K562 (cell line): ENCODE results near the gene MBP. TPM values are rescaled to one million over a fixed set of nuclear protein-coding genes. Genes with fewer than 3 reads are reported as not detected.

Experiments used
- ATAC-seq: fragments of 200-7000 bp; cut with Tn5 transposase; 3 replicates; pipeline ENCODE4 v1.9.1; 2020; ENCODE audit warnings: moderate library complexity
- BruUV-seq: library from RNA; stranded (reverse); fragments of 400-500 nt; replicated peaks from 2 replicates; lab custom pipeline; 2021; lab: Mats Ljungman, UMichigan
- CTCF ChIA-PET: fragments of 300-600 bp; formaldehyde crosslinking; extraction: SDS; loops from one replicate; lab custom pipeline; 2021; ENCODE audit warnings: low intra/inter-chr PET ratio; lab: Yijun Ruan, JAX
- POLR2A ChIA-PET: fragments of 300-600, 350-650 bp; sonication (Branson Sonifier 250); formaldehyde crosslinking; extraction: SDS; loops from one replicate; lab custom pipeline; 2021; ENCODE audit warnings: antibody characterized with exemption, inconsistent platforms; lab: Yijun Ruan, JAX
- DNase-seq, 4 experiments: peaks; one replicate each; pipeline versions ENCODE4 v3.0.0 to v3.0.0-alpha.2; 2011 to 2018; ENCODE audit warnings: low spot score in 3 of 4, mixed read lengths in 3 of 4; ENCODE audit errors: extremely low read depth in 1 of 4
- FAIRE-seq: peaks from 2 replicates; lab custom pipeline; 2011; peaks lifted over from hg19 to GRCh38; lab: Jason Lieb, UNC
- H2AFZ ChIP-seq: 2 replicates; pipeline ENCODE4 v1.6.0; 2011; ENCODE audit warnings: low read depth, low read length, control low read depth, inconsistent platforms
- H3K27ac ChIP-seq: fragments of 200-600 bp; 3 replicates; pipeline ENCODE4 v1.8.0; 2011; ENCODE audit warnings: low read depth, mild to moderate bottlenecking, control low read depth, inconsistent platforms, low read length, moderate library complexity, mixed read lengths; ENCODE audit errors: extremely low read depth
- H3K27me3 ChIP-seq, 2 experiments: fragments of 300-600 bp in 1 of 2; 2 replicates in 1 of 2; 3 replicates in 1 of 2; pipeline versions ENCODE4 v1.6.0 to v1.8.0; 2011; ENCODE audit warnings: inconsistent platforms in 2 of 2, low read length in 2 of 2, mild to moderate bottlenecking in 1 of 2, mixed read lengths in 1 of 2, moderate library complexity in 1 of 2; ENCODE audit not compliant: control insufficient read depth in 2 of 2, insufficient read depth in 2 of 2
- H3K36me3 ChIP-seq: fragments of 300-600 bp; 3 replicates; pipeline ENCODE4 v1.8.0; 2011; ENCODE audit warnings: mild to moderate bottlenecking, low read length, inconsistent platforms; ENCODE audit not compliant: control insufficient read depth, insufficient read depth
- H3K4me1 ChIP-seq, 2 experiments: fragments of 200-600 bp in 1 of 2; replicated peaks in 1 of 2; 2 replicates in 1 of 2; 3 replicates in 1 of 2; pipeline versions ENCODE4 v1.5.1 to v1.8.0; 2011; ENCODE audit warnings: inconsistent platforms in 2 of 2, low read length in 2 of 2, mild to moderate bottlenecking in 1 of 2, mixed read lengths in 1 of 2, moderate library complexity in 1 of 2; ENCODE audit not compliant: control insufficient read depth in 2 of 2, insufficient read depth in 2 of 2
- H3K4me2 ChIP-seq: 2 replicates; pipeline ENCODE4 v1.6.1; 2011; ENCODE audit warnings: low read length, control low read depth, inconsistent platforms, mixed read lengths; ENCODE audit not compliant: insufficient read depth
- H3K4me3 ChIP-seq: fragments of 200-600 bp; sonication (generic), shearing (Covaris generic); 2 replicates; pipeline ENCODE4 v1.5.1; 2016; ENCODE audit warnings: control low read depth, inconsistent platforms
- H3K79me2 ChIP-seq: fragments of 200-600 bp; 3 replicates; pipeline ENCODE4 v1.8.0; 2011; ENCODE audit warnings: low read length, inconsistent platforms; ENCODE audit not compliant: control insufficient read depth, insufficient read depth
- H3K9ac ChIP-seq, 2 experiments: 2 replicates each; pipeline versions ENCODE4 v1.6.0 to v1.6.1; 2011; ENCODE audit warnings: low read depth in 2 of 2, low read length in 2 of 2, control low read depth in 1 of 2, inconsistent platforms in 1 of 2, mild to moderate bottlenecking in 1 of 2, mixed read lengths in 1 of 2; ENCODE audit not compliant: insufficient read depth in 1 of 2
- H3K9me1 ChIP-seq: one replicate; pipeline ENCODE4 v1.6.0; 2011; ENCODE audit warnings: inconsistent platforms, mild to moderate bottlenecking, low read length, moderate library complexity; ENCODE audit not compliant: control insufficient read depth, insufficient read depth
- H3K9me3 ChIP-seq: replicated peaks from 2 replicates; pipeline ENCODE4 v1.5.1; 2011; ENCODE audit warnings: low read depth, low read length, inconsistent platforms; ENCODE audit not compliant: control insufficient read depth, insufficient read depth
- H4K20me1 ChIP-seq: replicated peaks from 2 replicates; pipeline ENCODE4 v1.6.1; 2011; ENCODE audit warnings: low read length, inconsistent platforms, mixed read lengths; ENCODE audit not compliant: control insufficient read depth, insufficient read depth
- ARNT ChIP-seq, 2 experiments: fragments of 450-650 bp; IDR thresholded peaks; 2 replicates each; pipeline ENCODE4 v1.6.1; 2016; ENCODE audit warnings: mild to moderate bottlenecking in 1 of 2
- CBFA2T2 ChIP-seq: fragments of 450-650 bp; conservative IDR thresholded peaks from 2 replicates; pipeline ENCODE4 v1.6.1; 2017; ENCODE audit warnings: mild to moderate bottlenecking
- ETV1 ChIP-seq: fragments of 450-650 bp; conservative IDR thresholded peaks from 2 replicates; pipeline ENCODE4 v1.6.1; 2016; ENCODE audit warnings: missing genetic modification characterization, control low read depth, low read depth, missing compliant biosample characterization
- MCM7 ChIP-seq, 2 experiments: fragments of 450-650 bp; IDR thresholded peaks; 2 replicates each; pipeline ENCODE4 v1.6.1; 2016 to 2018
- MEF2A ChIP-seq: IDR thresholded peaks from 2 replicates; pipeline ENCODE4 v1.6.1; 2011; ENCODE audit warnings: low read depth, mild to moderate bottlenecking, low read length, moderate library complexity; ENCODE audit not compliant: control insufficient read depth
- NFATC3 ChIP-seq: fragments of 450-650 bp; IDR thresholded peaks from 2 replicates; pipeline ENCODE4 v1.6.1; 2017; ENCODE audit warnings: mild to moderate bottlenecking
- WGBS: fragments of 100-300 bp; shearing (Covaris generic); methylation state at CpG from one replicate; pipeline ENCODE4 v1.1.6; 2016; ENCODE audit warnings: low coverage, mixed read lengths; ENCODE audit not compliant: insufficient coverage; ENCODE audit errors: missing lambda C conversion rate; 5-methylcytosine and 5-hydroxymethylcytosine counted together
- in situ Hi-C: fragments of 300-500 bp; cut with MboI; formaldehyde crosslinking; loops from 4 replicates; pipeline ENCODE4 v1.15.0; 2018; ENCODE audit warnings: inconsistent platforms, mixed read lengths
- intact Hi-C: fragments of 100-400 bp; cut with micrococcal nuclease; formaldehyde crosslinking; loops from 2 replicates; pipeline ENCODE4 v1.14.2; 2022
- polyA plus RNA-seq, 8 experiments: library from polyadenylated mRNA; depleted of rRNA in 4 of 8; stranded (reverse) in 5 of 8; unstranded in 3 of 8; fragments of >200 nt; fragmentation: Nextera tagmentation in 2 of 8; fragmentation: Illumina TruSeq in 1 of 8; extraction: Ambion mirVana in 2 of 8; extraction: Trizol in 1 of 8; gene quantifications; 2 replicates each; pipeline versions ENCODE4 v1.2.1 to v1.2.3, GENCODE V29; 2011 to 2014; ENCODE audit warnings: inconsistent platforms in 1 of 8, missing spikeins in 1 of 8
- total RNA-seq, 7 experiments: library from RNA; depleted of rRNA in 6 of 7; stranded (reverse); fragments of >200 nt in 6 of 7; fragmentation: Illumina TruSeq in 2 of 7; extraction: Trizol in 2 of 7; gene quantifications; 2 replicates each; pipeline versions ENCODE4 v1.2.1 to v1.2.3, GENCODE V29; 2011 to 2021; ENCODE audit warnings: low replicate concordance in 1 of 7
- TF ChIP-seq, protein P1 (sequence below): fragments of 250-450 bp; sonication (Bioruptor Pico); IDR thresholded peaks from 2 replicates; pipeline ENCODE4 v1.9.0; 2021; ENCODE audit warnings: mild to moderate bottlenecking

MBP gene
- total and polyA plus RNA-seq, 9 of the 15 experiments (the other 6 are each of a cell fraction or from before 2014, with no cell fraction given) = 0.09 TPM; not detected in 8

DNA sequence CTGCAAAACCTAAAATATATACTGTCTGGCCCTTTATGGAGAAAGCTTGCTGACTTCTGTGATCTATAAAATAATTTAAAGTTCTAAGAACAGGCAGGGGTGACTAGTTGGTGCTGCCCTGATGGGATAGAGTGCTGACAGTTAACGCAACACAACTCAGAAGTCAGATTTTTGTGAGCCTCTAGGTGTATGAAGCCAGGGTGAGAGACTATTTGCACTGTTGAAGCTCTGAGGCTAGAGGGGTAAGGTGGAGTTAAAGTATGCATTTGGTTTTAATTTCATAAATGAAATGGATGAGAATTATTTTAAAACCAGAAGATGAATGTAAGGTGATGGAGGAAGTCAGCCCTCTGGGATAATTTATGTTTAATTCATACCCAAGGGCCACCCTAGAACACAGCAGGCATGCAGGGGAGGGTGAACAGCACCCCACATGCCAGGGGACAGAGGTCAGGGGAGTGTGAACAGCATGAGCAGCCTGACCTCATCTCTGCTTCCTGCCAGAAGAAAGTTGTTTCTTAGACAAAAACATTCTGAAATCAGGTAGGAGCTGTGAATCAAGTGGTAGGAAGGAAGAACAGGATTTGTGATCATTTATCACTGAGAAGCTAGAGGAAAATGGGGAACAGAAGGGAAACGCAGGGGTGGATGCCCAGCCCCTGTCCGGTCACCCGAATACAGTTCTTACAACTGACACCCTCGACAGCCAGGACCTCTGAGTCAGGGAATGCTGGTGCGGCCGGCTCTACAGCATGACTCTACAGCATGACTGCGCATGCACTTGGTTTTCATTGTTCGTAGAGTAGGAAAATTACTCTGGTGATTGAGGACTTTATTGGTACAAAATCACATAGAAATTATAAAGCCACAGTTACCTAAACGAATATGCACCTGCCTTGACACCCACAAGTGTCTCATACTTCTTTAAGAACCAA is 93.1 kb downstream of the MBP start:
- ChIA-PET POLR2A (no interaction called here), CTCF (no interaction called here)
- H3K36me3 ChIP-seq = no peaks in the 10 kb centered on the region
- no peak overlapping the region for H3K4me2 ChIP-seq
- H2AFZ ChIP-seq = no peak overlapping the region
- 0% methylated on average over 10 of the region's 10 CpGs for WGBS
- BruUV-seq = no TSS peak
- no peaks in the 10 kb centered on the region for H4K20me1 ChIP-seq
- ATAC-seq (no peak), FAIRE-seq (no peak), DNase-seq (no peak)
- TF ChIP-seq, protein P1, sequence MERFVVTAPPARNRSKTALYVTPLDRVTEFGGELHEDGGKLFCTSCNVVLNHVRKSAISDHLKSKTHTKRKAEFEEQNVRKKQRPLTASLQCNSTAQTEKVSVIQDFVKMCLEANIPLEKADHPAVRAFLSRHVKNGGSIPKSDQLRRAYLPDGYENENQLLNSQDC = no peak
- TF ChIP-seq ETV1 (tag) (no peak), ARNT (IDR thresholded peaks at IDR 0.05) (no peak), MCM7 (IDR thresholded peaks at IDR 0.05) (no peak), CBFA2T2 (no peak), NFATC3 (no peak), MEF2A (no peak)
- H3K27ac ChIP-seq = no peak overlapping the region
- in situ Hi-C loops (no loop called here), intact Hi-C loops (no loop called here)
- no peaks in the 10 kb centered on the region for H3K9me1 ChIP-seq
- H3K9ac ChIP-seq = no peak overlapping the region
- H3K79me2 ChIP-seq = no peaks in the 10 kb centered on the region
- peaks cover 0 to 12% of the 10 kb centered on the region in 2 experiments; a peak in 2 of 5 replicates for H3K27me3 ChIP-seq
- H3K4me1 ChIP-seq = no peaks in the 10 kb centered on the region
- H3K9me3 ChIP-seq = no peaks in the 10 kb centered on the region
- no peak overlapping the region for H3K4me3 ChIP-seq
